Suprapubic skin (tissue), 3 donors: ENCODE measurements around the gene PLIN3.

ENCODE experiments used
- CTCF ChIP-seq, 2 donors: fragments of 200-600 bp in 1 of 2; fragments of 450-650 bp in 1 of 2; sonication (generic) in 1 of 2; IDR thresholded peaks; one replicate each; pipeline ENCODE4 v1.5.1; 2016 to 2019; ENCODE audit warnings: antibody characterized with exemption in 2 of 2, mild to moderate bottlenecking in 1 of 2, moderate library complexity in 1 of 2
- POLR2A ChIP-seq, 2 donors: fragments of 450-650 bp; IDR thresholded peaks; one replicate each; pipeline ENCODE4 v1.6.1; 2017; ENCODE audit warnings: antibody characterized with exemption in 2 of 2, mild to moderate bottlenecking in 2 of 2, moderate library complexity in 2 of 2

GRCh38 chr19:4849019-4849418 lies 18.4 kb downstream of the PLIN3 start:
- TF ChIP-seq CTCF (IDR thresholded peaks at IDR 0.05) (no peak), POLR2A (IDR thresholded peaks at IDR 0.05) (no peak)
